GM21526 (cell line): ENCODE results near the gene PCIF1.

ENCODE experiments used
- ATAC-seq: cut with Tn5 transposase; IDR thresholded peaks from one replicate; pipeline ENCODE4 v1.9.1; 2021; ENCODE audit warnings: moderate library complexity; ENCODE audit not compliant: unreplicated experiment, low FRiP score

Gene PCIF1

GRCh38 chr20:45904583-45905504 is 29.6 kb upstream of the PCIF1 start:
- ATAC-seq = no peak

- ATAC-seq = no peak
These were observed 28.9 kb upstream of the PCIF1 start for GRCh38 chr20:45905505-45906079.

GRCh38 chr20:45907219-45907948 is 27.1 kb upstream of the PCIF1 start:
- no peak for ATAC-seq

- no peak for ATAC-seq
These were observed 26.4 kb upstream of the PCIF1 start for GRCh38 chr20:45908084-45908483.

- no peak for ATAC-seq
These were observed 25.1 kb upstream of the PCIF1 start for GRCh38 chr20:45909336-45909808.

GRCh38 chr20:45909817-45910669 is 24.4 kb upstream of the PCIF1 start:
- ATAC-seq = no peak

- peak; percentile 87 for ATAC-seq
These were observed 23.6 kb upstream of the PCIF1 start for GRCh38 chr20:45910670-45911485.

- no peak for ATAC-seq
These were observed 22.8 kb upstream of the PCIF1 start, which contains the start of gene PLTP for GRCh38 chr20:45911486-45912343. PLTP (minus strand) TSS chr20:45912155; CDS start chr20:45911452, 703 bp downstream.

GRCh38 chr20:45912344-45912682 is 22.2 kb upstream of the PCIF1 start:
- ATAC-seq = no peak

GRCh38 chr20:45913116-45913515 is 21.4 kb upstream of the PCIF1 start:
- no peak for ATAC-seq

- ATAC-seq = no peak
These were observed 16.7 kb upstream of the PCIF1 start for GRCh38 chr20:45917790-45918141.

- no peak for ATAC-seq
These were observed 16.2 kb upstream of the PCIF1 start for GRCh38 chr20:45918182-45918737.

- ATAC-seq = no peak
These were observed 15.5 kb upstream of the PCIF1 start for GRCh38 chr20:45918779-45919537.

GRCh38 chr20:45919542-45920399 is 14.7 kb upstream of the PCIF1 start:
- no peak for ATAC-seq

GRCh38 chr20:45920462-45921336 is 13.8 kb upstream of the PCIF1 start:
- no peak for ATAC-seq
